Cardiac septum (tissue), 1 donor: ENCODE measurements around the gene RGL4. TPM values are rescaled to one million over a fixed set of nuclear protein-coding genes. Genes with fewer than 3 reads are reported as not detected.
"Not testable (repeated sequence)": the region's sequence is repeated elsewhere in the genome, so short reads cannot be mapped to it uniquely, and the experiment has no call there.

Source experiments
- DNase-seq: peaks from one replicate; pipeline ENCODE4 v3.0.0-alpha.2; 2020; ENCODE audit warnings: low spot score
- intact Hi-C: fragments of 100-400 bp; cut with DNase I; formaldehyde crosslinking; loops from one replicate; pipeline ENCODE4 v1.14.0; 2022
- total RNA-seq: library from RNA; stranded (reverse); fragmentation: NEBNext Ultra II Directional; extraction: Animal tissue kit (Norgen Biotek cat#: 25700); gene quantifications from one replicate; pipeline ENCODE4 v1.2.1, GENCODE V29; 2021
- donor health status: DM: no; HTN: no; CAD: no.

RGL4 gene
- total RNA-seq, 1 donor from 2014 or later, result 0.24 TPM

DNA sequence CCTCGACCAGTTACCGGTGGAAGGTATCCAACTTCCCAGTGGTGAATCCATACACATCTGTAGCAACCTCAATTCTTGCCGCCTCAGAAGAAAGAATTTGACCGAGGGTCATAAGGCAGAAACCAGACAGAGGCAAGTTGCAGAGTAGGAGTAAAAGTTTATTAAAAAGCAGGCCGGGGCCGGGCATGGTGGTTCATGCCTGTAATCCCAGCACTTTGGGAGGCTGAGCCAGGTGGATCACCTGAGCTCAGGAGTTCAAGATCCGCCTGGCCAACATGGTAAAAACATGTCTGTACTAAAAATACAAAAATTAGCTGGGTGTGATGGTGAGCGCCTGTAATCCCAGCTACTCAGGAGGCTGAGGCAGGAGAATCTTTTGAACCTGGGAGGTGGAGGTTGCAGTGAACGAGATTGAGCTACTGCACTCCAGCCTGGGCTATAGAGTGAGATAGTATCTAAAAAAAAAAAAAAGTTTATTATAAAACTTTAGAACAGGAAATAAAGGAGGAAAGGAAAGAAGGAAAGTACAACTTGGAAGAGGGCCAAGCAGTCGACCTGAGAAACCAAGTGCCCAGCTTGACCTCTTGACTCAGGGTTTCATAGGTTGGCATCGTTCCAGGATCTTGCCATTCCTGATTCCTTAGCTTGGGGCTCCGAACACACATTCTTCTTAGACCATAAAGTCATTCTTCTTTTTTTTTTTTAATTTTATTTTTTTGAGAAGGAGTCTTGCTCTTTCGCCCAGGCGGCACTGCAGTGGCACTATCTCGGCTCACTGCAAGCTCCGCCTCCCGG lies 27.8 kb downstream of the RGL4 start:
- intact Hi-C loops, result no loop called here
- no peak for DNase-seq

DNA sequence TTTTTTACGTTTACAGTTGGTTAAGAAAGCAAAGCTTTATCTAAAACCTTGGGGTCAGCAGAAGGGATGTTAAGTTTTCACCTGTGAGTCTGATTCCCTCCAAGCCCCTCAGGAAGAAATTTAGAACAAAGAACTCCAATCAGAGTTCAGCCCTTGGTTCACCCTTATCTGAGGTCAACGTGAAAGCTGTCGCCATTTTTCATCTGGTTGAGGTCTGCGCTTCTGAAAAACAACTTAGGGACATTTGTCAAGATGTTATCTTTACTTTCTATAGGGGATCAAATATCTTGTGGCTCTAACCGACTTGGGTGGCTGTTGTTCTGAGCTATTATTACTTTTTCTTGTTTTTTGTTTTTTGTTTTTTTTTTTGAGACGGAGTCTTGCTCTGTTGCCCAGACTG lies 30.0 kb downstream of the RGL4 start:
- no peak for DNase-seq
- intact Hi-C loops, result no loop called here

DNA sequence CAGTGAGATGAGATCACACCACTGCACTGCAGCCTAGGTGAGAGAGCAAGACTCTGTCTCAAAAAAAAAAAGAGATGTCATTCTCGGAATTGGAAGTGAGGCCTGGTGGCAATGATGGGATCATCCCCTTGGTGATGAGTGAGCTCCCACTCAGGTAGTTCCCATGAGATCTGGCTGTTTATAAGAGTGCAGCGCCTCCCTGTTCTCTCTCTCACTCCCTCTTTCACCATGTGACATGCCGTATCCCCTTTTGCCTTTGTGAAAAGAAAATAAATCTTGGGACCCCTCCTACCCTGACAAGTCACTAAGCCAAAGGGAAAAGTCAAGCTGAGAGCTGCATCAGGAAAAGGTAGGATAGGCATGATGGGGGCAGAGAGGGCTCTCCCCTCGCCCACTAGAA lies 31.3 kb downstream of the RGL4 start:
- intact Hi-C loops, result no loop called here
- no peak for DNase-seq

DNA sequence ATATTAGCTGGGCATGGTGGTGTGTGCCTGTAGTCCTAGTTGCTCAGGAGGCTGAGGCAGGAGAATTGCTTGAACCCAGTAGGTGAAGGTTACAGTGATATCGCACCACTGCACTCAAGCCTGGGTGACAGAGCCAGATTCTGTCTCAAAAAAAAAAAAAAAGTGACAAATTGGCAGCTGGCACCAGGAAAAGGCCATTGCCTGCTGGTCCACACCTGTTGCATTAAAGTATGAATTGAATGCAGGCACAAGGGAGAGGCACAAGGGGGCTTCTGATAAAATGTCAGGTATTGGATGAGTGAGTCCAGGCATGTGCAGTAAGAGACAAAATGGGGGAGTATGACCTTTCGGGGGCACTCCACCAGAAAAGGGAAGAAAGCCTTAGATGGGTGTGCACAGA lies 31.9 kb downstream of the RGL4 start:
- no peak for DNase-seq
- intact Hi-C loops, result no loop called here

DNA sequence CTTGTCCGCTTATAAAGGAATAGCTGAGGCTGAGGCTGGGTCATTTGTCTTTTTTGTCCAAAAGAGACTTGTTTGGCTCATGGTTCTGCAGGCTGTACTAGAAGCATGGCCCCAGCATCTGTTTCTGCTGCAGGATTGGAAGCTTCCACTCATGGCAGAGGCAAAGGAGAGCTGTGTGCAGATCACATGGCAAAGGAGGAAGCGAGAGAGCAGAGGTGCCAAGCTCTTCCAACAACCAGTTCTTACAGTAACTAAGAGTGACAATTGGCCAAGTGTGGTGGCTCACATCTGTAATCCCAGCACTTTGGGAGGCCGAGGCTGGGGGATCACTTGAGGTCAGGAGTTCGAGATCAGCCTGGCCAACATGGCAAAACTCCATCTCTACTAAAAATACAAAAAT lies 37.3 kb downstream of the RGL4 start:
- intact Hi-C loops, DNase-seq: not testable (repeated sequence)

DNA sequence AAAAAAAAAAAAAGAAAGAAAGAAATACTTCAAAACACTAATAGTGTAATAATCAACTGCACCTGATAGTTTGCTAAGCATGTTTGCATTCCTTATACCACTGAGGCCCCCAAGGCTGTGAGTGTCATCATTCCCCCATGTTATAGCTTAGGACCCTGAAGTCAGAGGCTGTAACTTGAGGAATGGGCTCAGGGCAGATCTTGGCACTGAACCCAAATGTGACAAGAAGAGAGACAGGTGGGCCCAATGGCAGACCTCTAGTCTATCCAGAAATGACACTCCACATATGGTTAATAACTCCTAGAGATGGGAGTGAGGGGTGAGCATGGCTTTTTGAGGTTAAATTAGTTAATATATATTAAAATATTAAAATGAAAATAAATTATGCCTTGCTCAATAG lies 46.9 kb downstream of the RGL4 start:
- intact Hi-C loops, result no loop called here
- no peak for DNase-seq

DNA sequence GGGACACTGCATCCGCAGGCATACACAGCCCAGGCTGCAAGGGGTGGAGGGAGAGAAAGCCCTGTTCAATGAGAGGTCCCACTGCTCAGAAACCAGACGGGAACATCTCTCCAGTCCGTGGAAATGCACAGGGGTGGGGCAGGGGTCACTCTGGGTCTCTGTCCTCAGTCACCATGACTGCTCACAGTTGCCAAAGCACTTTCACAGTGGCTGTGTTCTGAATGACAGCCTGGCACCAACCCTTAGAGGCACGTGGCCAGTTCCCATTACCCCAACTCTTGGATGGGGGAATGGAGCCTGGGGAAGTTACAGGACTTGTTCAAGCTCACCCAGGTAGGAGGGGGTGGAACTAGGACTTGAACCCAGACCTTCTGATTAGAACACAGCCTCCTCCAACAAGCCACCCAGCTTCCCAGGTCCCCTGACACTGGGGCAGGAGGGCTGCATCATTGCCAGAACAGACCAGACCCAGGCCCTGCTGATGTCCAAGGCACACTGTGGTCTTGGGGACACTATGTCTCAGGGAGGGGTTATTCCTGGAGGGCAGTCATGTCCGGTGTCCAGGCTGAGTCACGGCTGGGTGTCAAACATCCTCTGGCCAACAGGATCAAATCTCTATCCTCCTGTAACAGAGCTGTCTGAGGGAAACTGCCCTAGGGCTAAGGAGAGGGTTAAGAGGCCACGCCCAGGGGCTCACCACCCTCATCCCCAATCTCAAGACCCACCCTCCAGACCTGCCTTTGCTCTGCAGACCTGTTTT lies 51.9 kb downstream of the RGL4 start:
- intact Hi-C loops, result no loop called here
- DNase-seq, result no peak

DNA sequence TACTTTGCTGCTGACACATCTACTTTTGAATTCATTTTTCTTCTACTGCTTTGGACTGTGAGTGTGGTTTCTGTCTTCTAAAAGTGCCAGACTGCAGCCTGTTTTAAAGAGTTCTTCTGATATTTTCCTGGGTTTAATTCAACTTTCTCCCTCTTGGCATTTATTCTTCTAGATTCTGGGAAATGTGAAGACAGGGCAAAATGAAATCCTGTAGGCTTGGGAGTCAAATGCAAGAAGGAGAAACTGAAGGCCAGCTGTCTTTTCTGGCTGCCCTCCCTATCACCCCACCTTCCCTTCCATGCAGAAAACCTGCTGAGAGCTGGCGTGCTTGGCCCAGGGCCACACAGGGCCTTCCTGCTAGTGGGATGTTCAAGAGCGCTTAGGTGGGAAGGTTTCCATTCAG lies 52.5 kb downstream of the RGL4 start:
- DNase-seq, result no peak
- intact Hi-C loops, result no loop called here

DNA sequence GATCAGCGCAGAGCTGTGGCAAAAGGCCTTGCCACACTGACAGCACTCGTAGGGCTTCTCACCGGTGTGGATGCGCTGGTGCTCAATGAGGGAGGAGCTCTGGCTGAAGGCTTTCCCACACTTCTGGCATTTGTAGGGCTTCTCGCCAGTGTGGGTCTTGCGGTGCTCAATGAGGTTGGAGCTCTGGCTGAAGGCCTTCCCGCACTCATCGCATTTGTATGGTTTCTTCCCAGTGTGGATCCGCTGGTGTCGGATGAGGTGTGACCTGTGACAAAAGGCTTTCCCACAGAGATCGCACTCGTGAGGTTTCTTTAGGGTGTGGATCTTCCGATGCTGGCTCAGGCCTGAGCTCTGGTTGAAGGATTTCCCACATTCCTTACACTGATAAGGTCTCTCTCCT lies 53.2 kb downstream of the RGL4 start:
- DNase-seq, result no peak
- intact Hi-C loops, result no loop called here

DNA sequence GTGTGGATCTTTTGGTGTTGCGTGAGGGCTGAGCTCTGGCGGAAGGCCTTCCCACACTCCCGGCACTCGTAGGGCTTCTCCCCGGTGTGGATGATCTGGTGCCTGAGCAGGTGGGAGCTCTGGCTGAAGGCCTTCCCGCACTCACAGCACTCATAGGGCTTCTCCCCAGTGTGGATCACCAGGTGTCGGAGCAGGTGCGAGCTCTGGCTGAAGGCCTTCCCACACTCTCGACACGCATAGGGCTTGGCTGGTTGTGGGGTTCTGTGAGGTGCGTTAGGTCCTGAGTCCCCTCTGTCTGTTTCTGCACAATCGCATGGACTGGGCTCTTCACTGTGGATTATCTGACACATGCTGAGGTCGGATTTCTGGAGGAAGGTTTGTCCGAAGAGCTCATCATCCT lies 53.7 kb downstream of the RGL4 start:
- no peak for DNase-seq
- intact Hi-C loops, result no loop called here

DNA sequence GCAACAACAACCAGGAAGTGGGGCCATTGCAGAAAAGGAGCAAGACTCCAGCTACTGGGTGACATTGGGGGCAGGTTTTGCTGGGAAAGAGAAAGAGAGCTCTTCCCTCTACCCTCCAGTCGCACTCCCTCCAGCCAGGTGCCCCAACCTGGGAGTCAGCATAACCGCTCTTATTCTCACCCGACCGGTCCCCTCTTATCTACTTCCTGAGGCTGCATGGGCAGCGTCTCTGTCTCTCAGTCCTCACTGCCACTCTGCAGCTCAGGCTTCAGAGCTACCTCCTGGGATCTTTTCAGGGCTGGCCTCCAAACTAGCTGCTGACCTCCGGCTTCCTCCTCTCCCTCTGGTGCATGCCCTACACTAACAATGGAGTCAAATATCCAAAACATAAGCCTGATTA lies 55.0 kb downstream of the RGL4 start:
- intact Hi-C loops, result no loop called here
- no peak for DNase-seq

Other genes with a start within 250 kb of the RGL4 start
- not detected for gene IGLL1, start 110.7 kb upstream of the RGL4 start, total RNA-seq
- gene DRICH1, start 58.7 kb upstream of the RGL4 start, total RNA-seq, result not detected
- gene ZNF70, start 60.1 kb downstream of the RGL4 start, total RNA-seq, result 3.0 TPM
- 2.1 TPM for gene VPREB3, start 63.4 kb downstream of the RGL4 start, total RNA-seq
- gene C22orf15, start 72.0 kb downstream of the RGL4 start, total RNA-seq, result not detected
- gene CHCHD10, start 77.0 kb downstream of the RGL4 start, total RNA-seq, result 1,008 TPM
- 6.2 TPM for gene MMP11, start 81.8 kb downstream of the RGL4 start, total RNA-seq
- gene SMARCB1, start 96.0 kb downstream of the RGL4 start, total RNA-seq, result 50.4 TPM
- 2.2 TPM for gene DERL3, start 148.0 kb downstream of the RGL4 start, total RNA-seq
- 19.7 TPM for gene SLC2A11, start 166.9 kb downstream of the RGL4 start, total RNA-seq
- gene MIF, start 203.4 kb downstream of the RGL4 start, total RNA-seq, result 317 TPM